GM19238 (cell line): ENCODE results near the gene VWA5B1.
A peak's percentile ranks its signal among the peaks of the same experiment; 100 is the strongest.

ENCODE experiments used
- DNase-seq: peaks from one replicate; pipeline ENCODE4 v3.0.0; 2011; ENCODE audit warnings: low spot score; ENCODE audit not compliant: insufficient read length

The VWA5B1 gene

DNA sequence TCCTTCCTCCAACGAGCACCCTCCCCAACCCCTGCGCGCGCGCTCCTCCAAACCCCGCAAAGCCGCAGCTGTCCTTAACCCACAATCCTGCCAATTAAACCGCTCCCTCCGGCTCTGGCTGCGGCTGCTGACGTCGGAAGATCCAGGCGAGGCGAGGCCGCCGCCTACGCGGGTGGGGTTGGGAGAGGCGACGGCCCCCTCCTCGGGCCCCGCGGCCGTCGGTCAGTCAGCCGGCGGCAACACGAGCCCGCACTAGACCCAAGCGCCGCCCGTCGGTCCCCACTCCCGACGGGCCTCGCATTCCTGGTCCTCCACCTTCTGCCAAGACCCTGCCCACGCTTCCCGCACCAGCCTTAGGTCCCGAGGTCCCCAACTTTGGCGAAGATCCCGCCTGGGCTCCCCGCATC, 75.4 kb downstream of the VWA5B1 start:
- no peak for DNase-seq

DNA sequence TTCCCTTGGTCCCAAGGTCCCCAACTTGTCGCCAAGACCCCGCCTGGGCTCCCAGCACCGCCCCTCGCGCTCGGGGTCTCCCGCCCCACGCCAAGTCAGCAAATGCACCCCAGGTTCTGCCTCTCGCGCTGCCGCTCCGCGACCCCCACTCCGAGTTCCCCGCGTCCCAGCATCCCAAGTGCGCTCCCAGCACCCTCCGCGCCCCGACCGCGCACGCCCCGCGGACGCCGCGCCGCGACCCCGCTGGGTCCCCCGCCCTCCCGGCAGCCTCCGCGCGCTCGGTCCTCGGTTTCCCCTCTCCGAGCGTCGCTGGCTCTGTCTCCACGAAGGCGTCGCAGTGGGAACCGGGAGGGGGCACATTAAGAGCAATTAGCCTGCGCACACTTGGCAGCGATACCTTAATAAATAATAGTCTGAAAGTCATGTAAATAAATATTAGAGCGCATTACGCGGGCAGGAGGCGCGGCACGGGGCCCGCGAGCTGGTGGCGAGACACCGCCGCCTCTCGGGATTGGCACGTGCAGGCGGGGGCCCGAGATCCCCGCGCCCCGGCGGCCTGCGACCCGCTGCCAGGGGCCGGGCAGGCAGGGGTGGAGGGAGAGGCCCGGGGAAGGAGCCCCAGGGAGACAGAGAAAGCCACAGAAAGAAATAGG, 75.9 kb downstream of the VWA5B1 start:
- DNase-seq: no peak

DNA sequence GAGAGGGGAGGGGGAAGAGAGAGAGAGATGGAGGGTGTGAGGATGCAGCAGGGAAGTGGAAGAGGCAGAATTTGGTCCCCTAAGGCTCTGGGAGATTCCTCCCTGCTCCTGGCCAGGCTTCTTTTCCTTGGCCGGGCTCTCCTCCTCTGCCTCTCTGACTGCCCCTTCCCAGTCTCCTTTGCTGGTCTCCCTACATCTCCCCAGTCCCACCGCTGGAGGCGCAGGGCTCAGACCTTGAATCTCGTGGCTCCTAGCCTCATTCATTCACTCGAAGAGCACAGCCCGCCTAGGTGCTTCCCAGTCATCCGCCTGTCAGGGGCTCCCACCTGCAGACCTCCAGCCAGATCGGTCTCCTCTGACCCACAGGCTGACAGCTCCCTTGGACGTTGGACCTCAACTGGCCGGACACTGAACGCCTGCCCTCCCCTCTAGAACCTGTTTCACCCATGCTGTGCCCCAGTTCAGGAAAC, 76.5 kb downstream of the VWA5B1 start:
- DNase-seq: no peak

DNA sequence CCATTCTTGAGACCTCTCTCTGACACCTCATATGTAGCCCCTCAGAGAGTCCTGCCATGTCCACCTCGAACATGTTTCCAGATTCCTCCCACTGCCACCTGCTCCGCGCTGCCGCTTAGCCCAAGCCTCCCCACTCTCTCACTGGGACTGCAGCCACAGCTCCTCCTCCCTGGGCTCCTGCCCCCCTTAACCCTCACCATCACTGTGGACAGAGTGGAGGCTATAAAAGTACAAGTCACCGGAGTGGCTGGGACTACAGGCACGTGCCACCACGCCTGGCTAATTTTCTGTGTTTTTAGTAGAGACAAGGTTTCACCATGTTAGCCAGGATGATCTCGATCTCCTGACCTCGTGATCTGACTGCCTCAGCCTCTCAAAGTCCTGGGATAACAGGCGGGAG, 77.0 kb downstream of the VWA5B1 start:
- no peak for DNase-seq

DNA sequence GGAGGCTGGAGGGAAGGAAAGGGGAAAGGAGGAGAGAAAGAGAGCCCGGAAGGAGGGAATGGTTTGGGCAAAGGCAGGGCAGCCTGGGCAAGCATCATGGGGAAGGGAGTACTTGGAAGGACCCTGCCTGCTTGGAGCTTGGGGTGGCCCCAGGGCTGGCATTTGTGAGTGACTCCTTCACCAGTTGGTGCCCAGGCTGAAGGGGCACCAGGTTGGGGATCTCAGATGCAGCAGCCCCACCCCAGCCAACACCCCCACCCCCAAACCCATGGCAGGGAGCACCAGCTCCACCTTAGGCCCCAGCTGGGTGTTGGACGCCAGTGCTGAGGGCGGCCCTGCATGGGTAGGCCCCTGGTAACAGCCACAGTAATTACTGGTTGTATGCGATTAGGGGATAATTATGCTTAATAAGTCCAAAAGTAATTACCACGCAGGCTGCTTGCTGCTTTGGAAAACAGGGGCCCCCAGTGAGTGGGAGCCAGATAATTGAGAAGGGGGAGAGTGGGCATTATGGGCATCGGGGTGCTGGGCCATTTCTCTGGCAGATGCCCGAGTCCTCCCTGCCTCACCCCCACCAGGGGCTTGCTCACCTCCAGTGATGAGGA, 78.3 kb downstream of the VWA5B1 start:
- DNase-seq: no peak

DNA sequence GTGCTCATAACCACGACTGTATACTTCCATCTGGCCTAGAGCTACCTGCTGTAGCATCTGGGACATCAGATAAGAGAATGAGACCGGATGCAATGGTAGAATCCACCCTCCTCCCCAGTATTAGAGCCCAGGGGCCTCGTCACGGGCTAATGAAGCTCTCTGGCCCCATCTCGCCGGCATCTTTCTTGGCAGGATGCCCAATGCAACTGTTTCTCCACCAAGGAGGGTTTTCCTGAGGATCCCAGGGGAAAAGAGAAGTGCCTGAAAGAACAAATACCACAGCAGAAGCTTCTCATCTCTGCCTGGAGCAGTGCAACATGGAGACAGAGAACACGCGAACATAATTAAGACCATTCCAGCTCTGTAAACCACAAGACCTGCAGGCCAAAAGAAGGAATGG, 80.0 kb downstream of the VWA5B1 start:
- no peak for DNase-seq

DNA sequence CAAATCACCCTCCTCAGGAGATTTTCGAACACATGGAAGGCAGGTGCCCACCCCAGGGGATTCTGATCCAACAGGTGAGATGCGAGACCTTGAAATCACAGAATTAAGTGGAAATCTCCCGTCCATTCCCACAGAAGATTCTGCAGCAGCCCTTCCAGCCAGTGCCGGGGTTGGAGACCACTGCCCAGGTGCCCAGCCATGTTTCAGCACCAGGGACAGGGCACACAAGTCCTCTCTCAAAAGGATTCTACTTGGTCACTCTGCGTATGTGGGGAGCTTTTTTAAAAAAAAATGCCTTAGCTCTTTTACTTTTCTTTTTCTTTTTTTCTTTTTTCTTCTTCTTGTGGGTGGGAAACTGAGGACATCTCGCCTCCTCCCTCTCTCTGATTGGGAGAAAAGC, 80.7 kb downstream of the VWA5B1 start:
- no peak for DNase-seq

DNA sequence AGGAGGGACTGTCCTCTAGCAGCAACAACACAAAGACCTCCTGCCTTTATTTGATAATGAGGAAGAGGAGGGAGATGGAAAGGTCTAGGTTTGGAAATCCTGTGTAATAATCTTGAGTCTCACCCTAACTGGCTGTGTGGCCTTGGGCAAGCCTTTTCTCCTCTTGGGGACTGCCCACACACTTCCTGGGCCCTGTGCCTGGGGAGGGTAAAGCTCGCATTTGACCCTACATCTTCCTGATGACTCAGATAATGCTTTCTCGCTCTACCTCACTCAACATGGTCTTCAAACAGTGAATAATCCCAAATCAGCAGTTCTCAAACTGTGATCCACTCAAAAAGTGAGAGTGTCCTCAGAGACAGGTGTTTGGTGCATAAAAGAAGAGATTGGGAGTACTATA, 81.2 kb downstream of the VWA5B1 start:
- DNase-seq: no peak

DNA sequence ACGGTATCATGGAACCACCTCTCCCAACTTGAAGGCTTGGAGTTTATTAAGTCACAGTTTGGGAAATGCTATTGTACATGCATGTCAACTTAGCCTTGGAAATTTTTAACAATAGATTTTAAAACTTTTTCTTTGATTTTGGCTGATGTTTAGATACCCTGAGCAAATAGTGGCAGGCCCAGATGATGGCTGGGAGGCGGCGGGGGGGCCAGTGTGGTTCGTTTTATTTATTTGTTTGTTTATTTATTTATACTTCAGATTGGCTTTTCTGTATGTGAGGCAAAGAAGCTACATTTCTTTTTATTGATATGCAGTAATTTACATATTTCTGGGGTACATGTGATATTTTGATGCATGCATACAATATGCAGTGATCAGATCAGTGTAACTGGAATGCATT, 82.0 kb downstream of the VWA5B1 start:
- no peak for DNase-seq

DNA sequence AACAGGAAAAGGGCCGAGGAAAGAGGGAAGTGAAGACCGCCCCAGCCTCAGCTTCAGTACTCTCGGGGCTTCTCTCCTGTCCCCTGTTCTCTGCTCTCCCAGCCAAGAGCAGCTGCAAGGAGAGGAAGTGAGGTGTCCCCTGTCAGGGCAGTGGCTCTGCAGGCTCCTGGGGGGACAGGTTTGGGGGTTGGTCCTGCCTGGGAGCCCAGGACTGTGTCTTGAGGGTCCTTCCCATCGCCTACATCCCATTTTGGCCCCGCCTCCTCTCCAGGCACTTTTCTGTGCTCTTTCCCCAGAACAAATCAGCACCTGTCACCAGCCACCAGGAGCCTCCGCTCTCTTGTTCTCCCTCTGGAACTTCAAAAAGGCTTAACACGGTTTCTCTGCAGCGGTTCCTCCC, 82.6 kb downstream of the VWA5B1 start:
- no peak for DNase-seq

DNA sequence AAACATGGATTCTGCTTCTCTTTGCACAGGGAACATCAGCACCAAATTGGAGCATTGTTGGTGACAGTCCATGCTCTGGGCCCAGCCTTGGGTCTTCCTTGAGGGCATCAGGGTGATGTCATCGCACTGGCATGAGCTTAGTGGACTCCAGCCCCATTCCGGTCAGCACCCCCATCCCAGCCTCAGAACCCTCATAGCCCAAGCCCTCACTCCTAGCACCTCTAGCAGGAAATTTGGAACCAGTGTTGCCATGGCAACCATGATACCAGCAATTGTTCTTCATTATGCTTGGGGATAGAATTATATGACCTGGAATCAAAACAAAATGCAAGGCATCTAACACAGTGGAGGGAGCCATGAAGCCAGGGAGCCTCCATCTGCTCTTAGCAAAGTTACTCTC, 83.1 kb downstream of the VWA5B1 start:
- no peak for DNase-seq

DNA sequence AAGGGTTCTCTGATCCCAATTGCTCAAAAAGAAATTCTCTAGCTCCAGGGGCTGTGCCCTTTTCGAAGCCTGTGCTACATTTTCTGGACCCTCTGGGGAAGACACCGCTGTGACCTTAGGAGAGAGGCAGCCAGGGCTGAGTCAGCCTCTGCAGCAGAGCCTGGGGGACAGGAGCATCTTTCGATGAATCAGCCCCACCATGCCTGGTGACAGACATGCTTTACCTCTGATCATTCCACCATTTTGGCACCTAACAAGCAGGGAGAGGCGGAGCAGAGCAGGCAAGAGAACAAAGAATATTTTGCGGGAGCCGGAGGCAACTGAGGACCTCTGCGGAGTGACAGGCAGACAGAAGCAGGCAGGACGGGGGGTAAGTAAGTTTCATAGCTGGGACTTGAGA, 84.9 kb downstream of the VWA5B1 start:
- no peak for DNase-seq

DNA sequence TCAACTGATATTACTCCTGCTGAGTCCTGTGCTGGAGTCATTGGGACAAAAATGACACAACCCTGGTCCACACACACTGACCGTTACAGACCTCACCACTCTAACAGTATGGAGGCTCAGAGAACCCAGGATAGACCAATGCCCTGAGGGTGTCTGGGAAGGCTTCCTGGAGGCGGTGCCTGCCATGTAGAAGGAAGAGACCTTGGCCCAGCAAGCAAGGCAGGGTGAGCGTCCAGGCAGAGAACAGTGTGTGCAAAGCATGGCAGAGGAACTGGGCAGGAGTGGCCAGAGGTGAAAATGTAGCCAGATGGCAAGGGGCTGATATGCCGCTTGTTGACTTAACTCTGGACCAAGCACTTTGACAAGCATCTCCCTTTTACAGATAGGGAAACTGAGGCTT, 85.5 kb downstream of the VWA5B1 start:
- no peak for DNase-seq

DNA sequence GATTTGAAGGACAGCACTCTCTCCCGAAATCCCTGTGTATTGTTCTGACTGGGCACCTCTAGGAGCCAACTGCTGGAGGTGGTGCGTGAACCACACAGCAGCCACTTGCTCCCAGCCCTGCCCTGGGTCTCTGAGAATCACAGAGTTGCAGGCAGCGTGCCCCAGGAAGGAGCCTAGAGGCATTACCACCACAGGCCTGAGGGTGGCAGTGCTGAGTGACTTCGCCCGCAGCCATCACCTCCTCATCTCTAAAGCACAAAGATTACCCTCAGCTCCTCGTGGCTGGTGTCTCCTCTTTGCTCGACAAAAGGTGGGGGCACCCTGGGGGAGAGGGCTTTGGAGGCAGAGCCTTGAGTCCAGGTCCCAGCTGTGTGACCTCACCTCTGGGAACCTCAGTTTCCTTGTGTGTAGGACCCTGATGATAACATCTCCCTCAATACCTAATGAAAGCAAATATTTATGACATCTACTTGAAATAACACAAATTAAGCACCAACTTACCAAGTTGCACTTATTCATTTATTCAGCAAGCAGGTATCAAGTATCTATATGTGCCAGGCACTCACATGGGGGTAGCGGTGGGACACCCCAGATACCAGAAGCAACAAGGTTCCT, 86.3 kb downstream of the VWA5B1 start:
- DNase-seq: peak; percentile 46

DNA sequence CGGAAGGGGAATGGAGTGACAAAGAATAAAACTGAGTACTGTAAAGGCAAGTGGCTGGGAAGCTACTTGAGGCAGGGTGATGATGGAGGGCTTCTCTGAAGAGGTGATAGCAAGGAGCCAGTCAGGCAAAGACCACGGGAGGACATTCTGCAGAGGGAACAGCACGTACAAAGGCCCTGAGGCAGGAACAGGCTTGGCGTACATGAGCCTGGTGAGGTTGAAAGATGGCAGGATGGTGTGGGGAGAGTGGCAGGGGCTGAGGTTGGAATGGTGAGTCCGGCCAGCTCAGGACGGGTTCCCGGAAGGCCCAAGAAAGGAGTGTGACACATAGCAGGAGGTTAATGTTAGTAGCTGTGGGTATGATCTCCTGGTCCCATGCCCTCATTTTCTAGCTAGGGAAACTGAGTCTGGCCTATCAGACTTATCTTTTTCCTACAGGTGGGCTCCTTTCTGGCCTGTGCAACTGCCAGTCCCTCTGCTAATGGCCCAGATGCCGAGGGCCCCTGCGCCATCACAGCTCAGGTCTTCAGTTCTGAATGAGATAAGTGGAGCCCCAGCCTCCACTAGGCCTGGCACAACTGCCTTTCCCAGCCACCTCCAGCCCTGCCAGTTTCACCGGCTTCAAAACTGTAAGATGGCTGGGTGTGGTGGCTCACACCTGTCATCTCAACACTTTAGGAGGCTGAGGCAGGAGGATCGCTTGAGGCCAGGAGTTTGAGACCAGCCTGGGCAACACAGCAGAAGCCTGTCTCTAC, 87.0 kb downstream of the VWA5B1 start:
- no peak for DNase-seq

DNA sequence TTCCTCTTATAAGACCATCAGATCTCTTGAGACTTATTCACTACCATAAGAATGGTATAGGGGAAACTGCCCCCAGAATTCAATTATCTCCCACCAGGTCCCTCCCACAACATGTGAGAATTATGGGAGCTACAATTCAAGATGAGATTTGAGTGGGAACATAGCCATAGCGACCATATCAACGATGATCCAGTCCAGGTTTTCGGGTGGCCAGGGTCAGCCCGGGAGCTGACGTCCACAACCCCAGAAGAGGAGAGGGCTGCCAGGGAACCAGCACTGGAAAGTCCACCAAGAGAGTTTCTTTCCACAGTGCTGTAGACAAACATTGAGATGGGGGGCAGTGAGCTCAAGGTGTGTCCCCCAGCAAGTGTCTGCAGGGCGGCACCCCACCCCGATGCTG, 88.4 kb downstream of the VWA5B1 start:
- DNase-seq: no peak

DNA sequence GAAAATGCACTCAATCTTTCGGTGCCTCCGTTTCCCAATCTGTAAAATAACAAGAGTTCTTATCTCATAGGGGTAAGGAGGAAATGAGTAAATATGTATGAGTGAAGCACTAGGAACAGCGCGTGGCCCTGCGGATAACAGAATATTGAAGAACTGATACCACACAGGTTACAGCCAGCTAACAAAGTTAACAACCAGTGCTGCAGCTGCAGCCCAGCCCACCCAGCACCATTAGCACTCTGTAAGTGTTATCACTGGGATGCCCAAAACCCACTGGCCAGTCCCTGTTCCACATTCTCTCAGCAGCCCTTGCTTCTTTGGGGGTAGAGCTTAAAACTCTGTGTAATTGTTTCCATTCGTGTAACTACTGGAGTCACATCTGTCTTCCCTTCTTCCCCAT, 89.5 kb downstream of the VWA5B1 start:
- DNase-seq: no peak

DNA sequence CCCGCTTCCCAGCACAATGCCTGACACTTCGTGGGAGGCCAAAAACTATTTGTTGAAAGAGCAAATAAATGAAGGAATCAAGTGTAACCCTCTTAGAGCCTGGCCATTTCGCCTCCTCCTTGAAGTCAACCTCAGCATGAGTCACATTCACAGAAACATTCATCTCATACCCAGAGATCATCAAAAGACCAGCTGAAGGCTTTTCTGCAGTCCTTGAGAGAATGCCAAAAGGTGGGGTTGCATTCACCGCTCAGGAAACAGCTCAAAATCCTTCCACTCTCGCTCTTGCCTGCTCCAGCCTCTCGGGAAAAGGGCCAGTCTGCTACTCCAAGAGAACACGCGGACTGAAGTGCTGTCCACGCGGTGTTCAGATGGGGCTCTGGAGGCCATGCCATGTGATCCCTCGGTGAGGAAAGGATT, 90.0 kb downstream of the VWA5B1 start:
- no peak for DNase-seq

DNA sequence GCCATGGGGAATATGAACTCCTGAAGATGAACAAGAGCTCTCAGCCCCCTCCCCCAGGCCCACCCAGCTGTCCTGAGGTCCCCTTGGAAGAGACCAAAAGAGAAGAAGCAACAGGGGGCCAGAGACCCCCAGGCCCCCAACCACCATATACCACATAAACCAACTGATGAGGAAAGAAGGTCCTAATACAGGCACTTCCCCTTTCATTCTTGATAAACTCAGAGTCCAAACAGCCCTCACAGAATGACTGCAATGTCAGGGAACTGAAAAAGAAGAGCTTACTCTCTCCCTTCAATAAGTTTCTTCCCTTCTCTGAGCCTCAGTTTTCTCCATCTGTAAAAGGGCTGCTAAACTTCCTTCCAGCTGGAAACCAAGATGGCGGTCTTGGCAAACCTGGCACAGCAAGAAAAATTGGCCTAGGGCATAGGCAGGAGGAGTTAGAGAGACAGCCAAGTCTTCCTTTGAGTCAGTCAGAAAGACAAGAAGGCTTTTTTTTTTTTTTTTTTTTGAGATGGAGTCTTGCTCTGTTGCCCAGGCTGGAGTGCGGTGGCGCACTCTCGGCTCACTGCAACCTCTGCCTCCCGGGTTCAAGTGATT, 90.5 kb downstream of the VWA5B1 start:
- DNase-seq: no peak

DNA sequence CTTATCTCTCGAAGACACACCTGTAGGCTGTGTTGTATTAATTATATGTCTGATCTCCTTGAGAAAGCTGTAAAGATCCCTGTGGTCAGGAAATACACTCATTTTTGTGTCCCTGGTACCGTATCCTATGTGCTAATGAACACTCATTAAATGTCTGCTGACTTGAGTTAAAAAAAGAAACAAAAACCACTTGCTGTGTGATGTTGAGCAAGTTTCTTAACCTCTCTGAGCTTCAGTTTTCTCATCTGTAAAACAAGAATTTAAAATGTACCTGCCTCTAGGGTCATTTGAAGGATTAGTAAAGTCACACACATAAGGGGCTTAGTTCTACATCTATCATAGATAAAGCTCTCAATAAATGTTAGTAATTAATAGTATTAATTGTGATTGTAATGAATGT, 91.3 kb downstream of the VWA5B1 start:
- DNase-seq: no peak

DNA sequence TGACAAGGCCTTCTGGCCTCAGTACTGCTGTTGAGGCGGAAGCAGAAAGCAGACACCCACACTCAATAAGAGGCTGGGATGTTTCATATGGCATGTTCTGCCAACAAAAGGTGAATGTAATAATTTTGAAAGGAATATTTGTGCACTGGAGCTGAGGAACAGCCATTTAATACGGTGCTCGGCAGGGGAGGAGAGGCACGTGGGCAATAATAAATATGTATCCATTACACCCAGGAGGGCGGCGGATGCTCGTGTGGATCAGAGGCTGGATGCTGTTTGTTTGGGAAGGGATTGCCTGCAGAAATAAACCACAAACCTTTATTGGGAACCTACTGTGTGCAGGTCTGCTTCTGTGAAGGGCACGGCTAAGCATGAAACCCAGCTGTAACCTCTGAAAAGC, 92.0 kb downstream of the VWA5B1 start:
- no peak for DNase-seq

DNA sequence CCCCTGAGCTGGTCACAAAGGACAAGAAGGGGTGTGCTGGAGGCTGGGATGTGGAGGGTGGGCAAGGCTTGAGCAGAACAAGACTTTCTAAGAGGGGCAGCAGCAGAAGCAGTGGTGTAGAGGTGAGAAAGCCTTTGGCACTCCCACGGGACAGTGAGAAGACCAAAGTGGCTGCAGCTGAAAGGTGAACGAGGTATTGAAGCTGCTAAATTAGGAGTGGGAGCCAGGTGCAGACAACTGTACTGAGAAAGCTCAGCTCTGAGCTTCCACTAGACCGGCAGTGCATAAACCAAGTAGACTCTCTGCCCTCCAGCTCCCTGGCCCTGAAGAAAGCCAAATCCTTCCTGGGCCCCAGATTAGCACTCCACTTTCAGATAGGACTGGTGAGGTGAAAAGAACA, 93.0 kb downstream of the VWA5B1 start:
- DNase-seq: no peak
